SIG-M5 (cell line): ENCODE data around the gene PCDH1.
A peak's percentile ranks its signal among the peaks of the same experiment; 100 is the strongest.
"Not testable (repeated sequence)": the region's sequence is repeated elsewhere in the genome, so short reads cannot be mapped to it uniquely, and the experiment has no call there.

Experiments used
- DNase-seq: peaks from one replicate; lab custom pipeline; 2025; lab: John Stamatoyannopoulos, UW

The PCDH1 gene

GRCh38 chr5:141878186-141878710 is at the start of gene PCDH1:
PCDH1 (minus strand) TSS chr5:141878410; CDS start chr5:141878262, 148 bp downstream.
- DNase-seq = no peak

- no peak for DNase-seq
Measured at GRCh38 chr5:141926434-141926833, 48.2 kb upstream of the PCDH1 start.

- DNase-seq = peak; percentile 80
Measured at GRCh38 chr5:141923448-141924313, 45.5 kb upstream of the PCDH1 start, which contains the start of gene DELE1. DELE1 (plus strand) TSS chr5:141923871; CDS start chr5:141923942, 71 bp downstream.

- DNase-seq = not testable (repeated sequence)
Measured at GRCh38 chr5:141922827-141923447, 44.7 kb upstream of the PCDH1 start.

- no peak for DNase-seq
Measured at GRCh38 chr5:141920771-141921170, 42.6 kb upstream of the PCDH1 start.

- DNase-seq = no peak
Measured at GRCh38 chr5:141919218-141920119, 41.3 kb upstream of the PCDH1 start.

GRCh38 chr5:141917760-141918159 is 39.5 kb upstream of the PCDH1 start:
- DNase-seq = no peak

- DNase-seq = no peak
Measured at GRCh38 chr5:141916522-141916921, 38.3 kb upstream of the PCDH1 start.

GRCh38 chr5:141915881-141916336 is 37.7 kb upstream of the PCDH1 start:
- no peak for DNase-seq

GRCh38 chr5:141914797-141915196 is 36.6 kb upstream of the PCDH1 start:
- no peak for DNase-seq

GRCh38 chr5:141914199-141914743 is 36.1 kb upstream of the PCDH1 start:
- no peak for DNase-seq

GRCh38 chr5:141913560-141914198 is 35.5 kb upstream of the PCDH1 start:
- no peak for DNase-seq

GRCh38 chr5:141910271-141910673 is 32.1 kb upstream of the PCDH1 start:
- DNase-seq = no peak

GRCh38 chr5:141909212-141909611 is 31.0 kb upstream of the PCDH1 start:
- no peak for DNase-seq

- no peak for DNase-seq
Measured at GRCh38 chr5:141908796-141909195, 30.6 kb upstream of the PCDH1 start.

GRCh38 chr5:141906972-141907371 is 28.8 kb upstream of the PCDH1 start:
- DNase-seq = no peak

- DNase-seq = no peak
Measured at GRCh38 chr5:141906517-141906916, 28.3 kb upstream of the PCDH1 start.

GRCh38 chr5:141904551-141904950 is 26.3 kb upstream of the PCDH1 start:
- no peak for DNase-seq

- peak; percentile 57 for DNase-seq
Measured at GRCh38 chr5:141903261-141903660, 25.1 kb upstream of the PCDH1 start.

GRCh38 chr5:141902015-141902814 is 24.0 kb upstream of the PCDH1 start:
- DNase-seq = no peak
